ENCODE data around the gene GLIS2.
A peak's percentile ranks its signal among the peaks of the same experiment; 100 is the strongest.

The GLIS2 gene

GRCh38 chr16:4354512-4355409 is 38.9 kb downstream of the GLIS2 start:
- DNase-seq = no peak

GRCh38 chr16:4356820-4357219 is 41.0 kb downstream of the GLIS2 start:
- no peak for DNase-seq

- no peak for DNase-seq
These were observed 42.4 kb downstream of the GLIS2 start for GRCh38 chr16:4358236-4358635.

GRCh38 chr16:4358831-4359561 is 43.1 kb downstream of the GLIS2 start:
- DNase-seq = no peak

- DNase-seq = no peak
These were observed 44.0 kb downstream of the GLIS2 start for GRCh38 chr16:4359914-4360313.

GRCh38 chr16:4360538-4361021 is 44.7 kb downstream of the GLIS2 start:
- DNase-seq = no peak

GRCh38 chr16:4361033-4361943 is 45.4 kb downstream of the GLIS2 start:
- DNase-seq = no peak

- DNase-seq = no peak
These were observed 46.1 kb downstream of the GLIS2 start for GRCh38 chr16:4361944-4362311.

- DNase-seq = peak; percentile 85
These were observed 46.7 kb downstream of the GLIS2 start for GRCh38 chr16:4362476-4363135.

- no peak for DNase-seq
These were observed 48.5 kb downstream of the GLIS2 start for GRCh38 chr16:4364196-4365013.

- DNase-seq = no peak
These were observed 49.1 kb downstream of the GLIS2 start for GRCh38 chr16:4365014-4365406.

- DNase-seq = no peak
These were observed 49.7 kb downstream of the GLIS2 start for GRCh38 chr16:4365615-4366014.

- no peak for DNase-seq
These were observed 50.1 kb downstream of the GLIS2 start for GRCh38 chr16:4366016-4366415.

- DNase-seq = no peak
These were observed 51.6 kb downstream of the GLIS2 start for GRCh38 chr16:4367393-4367856.

- no peak for DNase-seq
These were observed 53.3 kb downstream of the GLIS2 start for GRCh38 chr16:4369007-4369733.

GRCh38 chr16:4370151-4370550 is 54.3 kb downstream of the GLIS2 start:
- no peak for DNase-seq

- DNase-seq = no peak
These were observed 54.9 kb downstream of the GLIS2 start for GRCh38 chr16:4370570-4371356.

GRCh38 chr16:4371357-4372000 is 55.6 kb downstream of the GLIS2 start, which contains the start of gene VASN:
Gene VASN, plus strand, starts transcription at chr16:4371848. Its CDS starts 9,030 bp downstream, at chr16:4380878.
- DNase-seq = peak; percentile 24

GRCh38 chr16:4372001-4372577 is 56.2 kb downstream of the GLIS2 start:
- peak; percentile 22 for DNase-seq

All from MV-4-11 (cell line).